NCI-H526 treated with DMSO at 0.1 percent for 48 hours (cell line): Measurements from ENCODE around the gene RIPPLY1.
"Not testable (repeated sequence)": the region's sequence is repeated elsewhere in the genome, so short reads cannot be mapped to it uniquely, and the experiment has no call there.

ENCODE experiments used
- DNase-seq: peaks from one replicate; lab custom pipeline; 2025; lab: John Stamatoyannopoulos, UW

The RIPPLY1 gene

GRCh38 chrX:106906361-106906760, 3.2 kb upstream of the RIPPLY1 start:
- DNase-seq = no peak

GRCh38 chrX:106905064-106905708, 2.0 kb upstream of the RIPPLY1 start:
- no peak for DNase-seq

GRCh38 chrX:106903856-106904528, 851 bp upstream of the RIPPLY1 start:
- no peak for DNase-seq

DNA sequence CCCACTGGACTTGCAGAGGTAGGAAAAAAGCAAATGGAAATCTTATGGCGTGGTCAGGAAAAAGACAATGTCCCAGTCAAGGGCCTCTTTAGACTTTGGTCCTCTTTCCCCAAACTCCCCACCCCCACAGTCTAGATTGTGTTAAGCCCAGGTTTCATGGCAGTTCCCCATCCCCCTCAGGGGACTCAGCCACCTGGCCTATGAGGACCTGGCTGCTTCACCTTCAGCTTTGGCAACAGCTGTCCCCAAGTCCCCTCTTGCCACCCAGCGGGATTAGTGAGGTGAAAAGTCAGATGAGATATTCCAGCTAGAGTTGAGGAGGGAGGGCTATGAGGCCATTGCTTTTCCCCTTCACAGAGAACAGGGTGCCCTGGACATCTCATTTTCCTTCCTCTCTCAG, 457 bp downstream of the RIPPLY1 start:
- DNase-seq = no peak

DNA sequence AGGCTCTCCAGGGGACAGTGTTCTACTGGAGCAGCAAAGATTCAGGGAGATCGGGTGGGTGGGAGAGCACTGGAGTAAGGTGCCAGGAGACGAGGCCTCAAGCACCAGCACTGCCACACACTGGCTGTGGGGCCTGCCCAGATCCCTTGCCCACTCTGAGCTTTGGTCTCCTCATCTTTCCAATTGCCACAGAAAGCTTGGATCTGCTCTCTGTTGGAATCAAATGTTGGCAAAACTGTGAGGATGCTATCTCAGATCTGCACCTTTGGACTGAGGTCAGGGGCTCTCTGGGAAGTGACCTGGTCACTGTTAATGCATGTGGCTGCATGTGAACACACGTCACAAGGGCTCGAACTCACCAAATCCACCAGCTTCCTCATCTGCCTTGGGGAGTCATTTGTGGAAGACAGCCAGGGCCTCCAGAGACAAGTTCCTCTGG, 1.3 kb downstream of the RIPPLY1 start:
- no peak for DNase-seq

DNA sequence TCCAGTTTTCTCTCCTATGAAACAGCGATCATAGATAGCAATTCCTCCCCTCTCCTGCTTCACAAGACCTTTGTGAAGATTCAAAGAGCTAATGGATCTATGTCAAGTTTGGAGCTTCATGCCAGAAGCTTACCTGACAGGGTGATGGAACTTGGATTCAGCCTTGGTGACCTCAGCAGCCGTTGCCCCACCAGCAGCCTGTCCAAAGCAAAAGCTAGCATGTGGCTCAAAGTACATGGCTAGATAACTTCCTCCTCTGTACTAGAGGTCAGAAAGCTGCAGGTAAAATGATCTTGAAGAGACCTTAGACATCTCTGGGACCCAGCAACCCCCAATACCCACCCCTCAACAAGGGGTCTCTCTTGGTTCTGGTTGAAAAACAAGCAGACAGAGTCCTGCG, 1.8 kb downstream of the RIPPLY1 start:
- no peak for DNase-seq

GRCh38 chrX:106899841-106900240, 3.3 kb downstream of the RIPPLY1 start:
- no peak for DNase-seq

- DNase-seq = no peak
Measured at GRCh38 chrX:106899276-106899675, 3.9 kb downstream of the RIPPLY1 start.

GRCh38 chrX:106898462-106898861, 4.7 kb downstream of the RIPPLY1 start:
- DNase-seq = peak; percentile 19

- DNase-seq = no peak
Measured at GRCh38 chrX:106897259-106897658, 5.9 kb downstream of the RIPPLY1 start.

GRCh38 chrX:106894978-106895452, 8.1 kb downstream of the RIPPLY1 start:
- DNase-seq = no peak

DNA sequence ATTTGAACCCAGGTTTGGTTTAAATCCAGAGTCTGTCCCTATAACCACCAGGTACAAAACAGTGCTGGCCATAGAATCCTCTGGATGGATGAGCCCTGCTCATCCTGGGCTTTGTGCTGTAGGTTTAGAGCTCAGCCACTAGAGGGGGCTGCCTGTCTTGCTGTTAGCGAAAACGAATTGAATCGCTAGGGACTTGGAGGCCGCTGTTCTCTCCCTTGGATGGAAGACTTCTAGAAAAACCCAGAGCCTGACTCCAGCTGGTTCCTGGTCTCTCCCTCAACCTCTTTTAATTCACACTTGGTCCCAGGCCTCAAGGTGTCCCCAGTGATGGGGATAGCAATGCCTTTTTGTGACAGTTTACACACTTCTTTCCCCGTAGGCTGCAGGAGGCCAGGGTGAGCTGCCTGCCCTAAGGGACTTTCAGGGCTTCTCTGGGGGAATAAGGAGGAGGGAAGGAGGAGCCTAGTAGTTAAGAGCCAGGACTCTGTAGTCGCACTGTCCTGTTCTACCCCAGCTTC, 8.7 kb downstream of the RIPPLY1 start:
- peak; percentile 27 for DNase-seq

DNA sequence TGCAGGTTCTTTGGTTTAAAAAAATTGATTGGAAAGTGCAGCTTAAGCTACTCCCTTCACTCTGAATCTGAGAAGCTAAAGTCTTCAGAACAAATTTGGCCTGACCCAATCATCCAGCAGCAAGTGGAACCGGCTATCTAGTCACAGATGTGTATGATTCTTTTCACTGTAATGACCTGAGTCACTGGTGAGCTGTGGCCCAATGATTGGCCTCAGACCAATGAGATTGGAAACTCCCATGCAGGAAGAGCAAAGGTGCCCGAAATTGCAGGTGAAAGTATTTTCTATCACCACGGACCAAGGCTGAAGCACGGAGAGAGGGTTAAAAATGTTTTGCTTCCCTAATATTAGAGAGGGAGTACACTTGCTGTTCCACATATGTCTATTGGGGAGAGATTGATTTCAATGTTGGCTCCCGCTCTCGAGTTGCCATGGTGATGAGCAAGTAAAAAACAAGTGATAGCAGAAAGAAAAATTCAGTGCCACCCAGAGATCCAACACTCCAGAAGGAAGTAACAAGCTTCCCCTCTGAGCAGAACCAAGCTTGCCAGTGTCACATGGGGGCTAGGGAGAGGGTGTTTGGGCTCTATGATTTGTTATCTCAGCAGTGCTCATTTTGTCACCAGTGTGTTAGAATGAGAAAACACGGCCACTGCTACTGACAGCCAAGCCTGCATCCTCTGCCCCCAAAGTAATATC, 11.2 kb downstream of the RIPPLY1 start:
- no peak for DNase-seq

DNA sequence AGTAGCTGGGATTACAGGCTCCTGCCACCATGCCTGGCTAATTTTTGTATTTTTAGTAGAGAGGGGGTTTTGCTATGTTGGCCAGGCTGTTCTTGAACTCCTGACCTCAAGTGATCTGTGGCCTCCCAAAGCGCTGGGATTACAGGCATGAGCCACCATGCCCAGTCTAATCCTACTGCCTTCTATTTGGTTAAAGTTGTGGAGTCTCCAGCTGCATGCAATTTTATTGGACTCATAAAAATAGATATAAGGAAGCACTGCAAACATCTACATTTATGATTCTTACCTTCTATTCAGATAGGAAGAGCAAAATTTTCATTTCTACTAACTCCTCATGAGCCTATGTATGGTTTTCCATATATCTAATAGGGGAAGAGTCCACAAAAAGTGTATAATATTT, 13.7 kb downstream of the RIPPLY1 start:
- no peak for DNase-seq

DNA sequence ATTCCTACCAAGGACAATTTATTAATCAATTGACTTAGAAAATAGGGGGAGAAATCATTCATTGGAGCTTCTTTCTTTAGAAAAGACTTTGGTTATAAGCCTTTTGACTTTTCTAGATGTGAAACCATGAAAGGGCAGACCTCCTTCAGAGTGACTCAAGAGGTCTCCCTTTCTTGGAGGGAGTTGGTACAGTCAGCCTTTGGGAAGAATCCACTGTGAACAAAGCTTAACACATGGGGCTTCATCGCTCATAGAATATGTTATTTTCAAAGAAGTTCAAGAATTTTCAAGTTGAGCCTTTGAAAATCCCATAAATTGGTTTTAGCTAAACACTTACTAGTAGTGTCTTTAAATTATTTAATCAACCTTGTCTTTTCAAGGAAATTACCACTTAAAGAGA, 28.0 kb downstream of the RIPPLY1 start:
- DNase-seq = no peak

GRCh38 chrX:106874075-106874474, 29.1 kb downstream of the RIPPLY1 start:
- DNase-seq = no peak

DNA sequence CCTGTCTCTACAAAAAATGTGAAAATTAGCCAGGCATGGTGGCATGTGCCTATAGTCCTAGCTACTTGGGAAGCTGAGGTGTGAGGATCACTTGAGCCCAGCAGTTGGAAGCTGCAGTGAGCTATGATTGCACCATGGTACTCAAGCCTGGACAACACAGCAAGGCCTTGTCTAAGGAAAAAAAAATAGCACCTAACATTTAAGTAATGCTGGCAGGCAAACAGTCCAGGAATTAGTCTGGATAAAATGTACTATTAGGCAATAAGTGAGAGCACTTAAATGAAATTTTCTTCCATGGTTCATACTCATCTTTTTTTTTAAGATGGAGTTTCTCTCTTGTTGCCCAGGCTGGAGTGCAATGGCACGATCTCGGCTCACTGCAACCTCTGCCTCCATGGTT, 30.3 kb downstream of the RIPPLY1 start:
- DNase-seq = not testable (repeated sequence)

GRCh38 chrX:106863697-106864096, 39.4 kb downstream of the RIPPLY1 start:
- no peak for DNase-seq

- peak; percentile 1 for DNase-seq
Measured at GRCh38 chrX:106862972-106863688, 40.0 kb downstream of the RIPPLY1 start.
